Measurements from ENCODE around the gene CPN2. TPM values are rescaled to one million over a fixed set of nuclear protein-coding genes. Genes with fewer than 3 reads are reported as not detected.

CPN2 gene
- total RNA-seq, 1 donor from 2014 or later: 2.4 TPM

GRCh38 chr3:194330160-194330559, 21.0 kb downstream of the CPN2 start:
- peaks cover 80% of the 10 kb centered on the region for H3K27me3 ChIP-seq (ENCODE audit: low read depth)
- no peak for TF ChIP-seq CTCF (IDR thresholded peaks at IDR 0.05; ENCODE audit: borderline replicate concordance)
- no peaks in the 10 kb centered on the region for H3K36me3 ChIP-seq
- peak overlapping the region; percentile 43 for H3K27ac ChIP-seq (replicated peaks)
- no peaks in the 10 kb centered on the region for H3K9me3 ChIP-seq (replicated peaks)
- no peak overlapping the region for H3K4me3 ChIP-seq
- H3K4me1 ChIP-seq: peaks cover 32% of the 10 kb centered on the region
- intact Hi-C loops (cut with micrococcal nuclease): loop anchor here (10.0 kb wide), 1 partner anchor 75 kb away; no protein-coding TSS in a partner anchor
- DNase-seq: no peak

- H3K4me3 ChIP-seq: no peak overlapping the region
- TF ChIP-seq CTCF (IDR thresholded peaks at IDR 0.05; ENCODE audit: borderline replicate concordance): no peak
- intact Hi-C loops (cut with micrococcal nuclease): no loop called here
- H3K27ac ChIP-seq (replicated peaks): no peak overlapping the region
- H3K9me3 ChIP-seq (replicated peaks): no peaks in the 10 kb centered on the region
- H3K27me3 ChIP-seq (ENCODE audit: low read depth): peaks cover 74% of the 10 kb centered on the region
- no peaks in the 10 kb centered on the region for H3K36me3 ChIP-seq
- peaks cover 32% of the 10 kb centered on the region for H3K4me1 ChIP-seq
- DNase-seq: no peak
Measured at GRCh38 chr3:194329583-194329965, 21.6 kb downstream of the CPN2 start.

GRCh38 chr3:194328942-194329582, 22.1 kb downstream of the CPN2 start:
- Histone ChIP-seq H3K27me3 (ENCODE audit: low read depth) (peaks cover 69% of the 10 kb centered on the region), H3K4me3 (no peak overlapping the region), H3K27ac (replicated peaks) (no peak overlapping the region), H3K9me3 (replicated peaks) (no peaks in the 10 kb centered on the region), H3K36me3 (no peaks in the 10 kb centered on the region), H3K4me1 (peaks cover 35% of the 10 kb centered on the region)
- DNase-seq: no peak
- no peak for TF ChIP-seq CTCF (IDR thresholded peaks at IDR 0.05; ENCODE audit: borderline replicate concordance)
- intact Hi-C loops (cut with micrococcal nuclease): no loop called here

GRCh38 chr3:194328053-194328657, 23.0 kb downstream of the CPN2 start:
- intact Hi-C loops (cut with micrococcal nuclease): no loop called here
- no peaks in the 10 kb centered on the region for H3K36me3 ChIP-seq
- no peak for DNase-seq
- no peak for TF ChIP-seq CTCF (IDR thresholded peaks at IDR 0.05; ENCODE audit: borderline replicate concordance)
- no peak overlapping the region for H3K27ac ChIP-seq (replicated peaks)
- H3K9me3 ChIP-seq (replicated peaks): no peaks in the 10 kb centered on the region
- peaks cover 60% of the 10 kb centered on the region for H3K27me3 ChIP-seq (ENCODE audit: low read depth)
- peaks cover 34% of the 10 kb centered on the region for H3K4me1 ChIP-seq
- H3K4me3 ChIP-seq: no peak overlapping the region

- no peak for TF ChIP-seq CTCF (IDR thresholded peaks at IDR 0.05; ENCODE audit: borderline replicate concordance)
- Histone ChIP-seq H3K27me3 (ENCODE audit: low read depth) (peaks cover 55% of the 10 kb centered on the region), H3K4me3 (no peak overlapping the region), H3K4me1 (peaks cover 36% of the 10 kb centered on the region), H3K36me3 (no peaks in the 10 kb centered on the region), H3K27ac (replicated peaks) (no peak overlapping the region), H3K9me3 (replicated peaks) (no peaks in the 10 kb centered on the region)
- intact Hi-C loops (cut with micrococcal nuclease): no loop called here
- no peak for DNase-seq
Measured at GRCh38 chr3:194327218-194328052, 23.7 kb downstream of the CPN2 start.

Data from left ventricle myocardium inferior (tissue), 1 donor.